GM21619 (cell line): Measurements from ENCODE around the gene LRIT1.

Experiments used
- ATAC-seq: cut with Tn5 transposase; IDR thresholded peaks from one replicate; pipeline ENCODE4 v1.9.1; 2021; ENCODE audit not compliant: unreplicated experiment

The LRIT1 gene

DNA sequence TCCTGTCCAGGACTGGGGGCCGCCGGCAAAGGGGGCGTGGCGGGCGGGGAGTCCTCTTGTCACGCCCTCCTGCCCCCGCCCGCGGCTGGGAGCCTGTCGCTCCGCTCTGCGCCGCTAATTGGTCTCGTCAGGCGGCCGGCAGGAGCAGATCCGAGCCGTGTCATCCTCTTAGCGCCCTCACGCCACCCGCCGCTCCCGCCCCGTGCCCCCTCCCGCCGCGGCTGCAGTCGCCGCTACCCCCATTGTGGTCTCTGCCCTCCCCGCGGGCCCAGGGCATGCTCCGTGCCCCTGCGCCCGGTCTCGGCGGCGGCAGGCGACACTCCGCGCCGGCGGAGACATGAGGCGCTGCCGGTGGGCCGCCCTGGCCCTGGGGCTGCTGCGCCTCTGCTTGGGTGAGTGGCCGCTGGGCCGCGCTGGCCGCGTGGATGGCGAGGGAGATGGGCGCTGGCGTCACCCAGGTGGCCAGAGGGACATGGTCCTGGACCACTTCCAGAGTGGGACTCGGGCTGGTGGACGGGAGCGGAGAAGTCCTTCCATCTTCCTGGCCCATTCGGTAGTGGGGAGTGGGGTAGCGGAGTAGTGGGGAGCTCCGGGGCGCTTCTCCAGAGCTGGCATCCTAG, 46.8 kb downstream of the LRIT1 start, which contains the start of gene CDHR1:
CDHR1 (plus strand) TSS at position 114 of the 620 bp plus-strand sequence; CDS start at position 338, 224 bp downstream.
- peak; percentile 81 for ATAC-seq

DNA sequence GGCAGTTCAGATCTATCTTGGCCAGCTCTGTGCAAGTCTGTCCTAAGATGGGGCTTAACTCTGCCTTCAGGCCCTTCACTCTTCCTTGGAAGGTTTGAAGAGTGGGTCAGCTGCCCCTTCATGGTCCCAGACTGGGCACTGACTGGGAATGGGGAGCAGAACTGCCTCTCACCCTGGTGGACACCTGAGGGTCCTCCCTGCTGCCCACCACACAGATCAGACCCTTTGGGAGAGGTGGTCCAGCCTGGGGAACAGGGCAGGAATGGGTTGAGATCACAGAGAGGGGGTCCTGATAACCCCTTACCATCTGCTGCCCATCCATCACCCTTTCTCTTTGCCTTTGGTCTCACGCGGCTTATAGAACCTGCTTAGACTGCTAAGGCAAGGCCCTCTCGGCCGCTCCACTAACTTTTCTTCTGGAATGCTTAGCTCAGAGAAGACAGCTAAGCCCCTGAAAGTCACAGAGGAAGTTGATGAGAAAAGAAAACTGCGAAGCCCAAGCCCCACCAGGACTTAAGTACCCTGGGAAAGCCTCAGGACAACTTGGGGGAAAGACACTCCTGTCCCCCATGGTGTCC, 47.4 kb downstream of the LRIT1 start:
- peak; percentile 27 for ATAC-seq

DNA sequence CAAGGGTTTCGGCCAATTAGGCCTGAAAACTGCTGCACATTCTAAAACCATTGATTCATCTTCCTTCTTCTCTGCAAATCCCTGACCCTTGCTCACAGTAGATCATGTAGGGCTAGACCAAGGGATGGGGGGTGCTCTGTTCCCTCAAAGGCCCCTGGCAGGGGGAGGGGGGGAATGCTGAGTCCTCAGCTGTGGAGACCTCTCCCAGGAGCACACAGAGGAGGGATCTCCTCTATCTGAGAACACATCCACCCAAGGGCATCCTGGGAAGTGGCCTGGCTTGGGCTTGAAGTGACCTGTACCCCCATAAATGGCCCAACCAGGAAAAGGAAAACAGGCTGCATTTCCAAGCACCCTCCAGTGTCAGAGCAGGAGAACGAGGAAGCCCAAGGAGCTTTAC, 48.0 kb downstream of the LRIT1 start:
- no peak for ATAC-seq

- ATAC-seq: no peak
Observed at GRCh38 chr10:84191106-84191505, 50.2 kb downstream of the LRIT1 start.

DNA sequence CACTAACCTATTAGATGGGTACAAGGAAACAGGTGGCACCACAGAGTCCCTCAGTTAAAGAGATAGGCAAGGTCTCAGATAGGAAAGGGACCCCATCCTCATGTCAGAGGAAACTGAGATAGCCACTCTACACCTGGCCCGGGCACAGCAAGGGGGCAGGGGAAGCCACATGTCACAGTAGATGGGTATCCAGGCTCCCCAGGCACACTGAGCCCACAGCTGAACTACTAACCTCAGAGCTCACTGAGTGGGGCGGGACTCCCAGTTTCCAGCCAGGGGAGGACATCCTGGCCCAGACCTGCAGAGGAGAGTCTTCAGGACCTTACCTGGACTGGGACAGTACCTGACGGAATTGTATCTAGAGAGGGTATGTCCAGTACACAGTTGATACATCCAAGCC, 50.7 kb downstream of the LRIT1 start:
- no peak for ATAC-seq

- ATAC-seq: no peak
Observed at GRCh38 chr10:84188815-84189214, 52.5 kb downstream of the LRIT1 start.

- no peak for ATAC-seq
Observed at GRCh38 chr10:84185526-84186175, 55.7 kb downstream of the LRIT1 start.

GRCh38 chr10:84184517-84184916, 56.8 kb downstream of the LRIT1 start:
- no peak for ATAC-seq

- ATAC-seq: no peak
Observed at GRCh38 chr10:84181631-84182030, 59.7 kb downstream of the LRIT1 start.
